Loucy (cell line): Measurements from ENCODE around the gene ISCA1.
"Not testable (repeated sequence)": the region's sequence is repeated elsewhere in the genome, so short reads cannot be mapped to it uniquely, and the experiment has no call there.

Experiments used
- EZH2phosphoT487 ChIP-seq: fragments of 200-600 bp; IDR thresholded peaks from 2 replicates; pipeline ENCODE4 v1.6.1; 2018; ENCODE audit warnings: antibody characterized with exemption, mild to moderate bottlenecking, moderate library complexity, borderline replicate concordance
- TF ChIP-seq, protein P1 (sequence below): fragments of 200-600 bp; sonication (generic); conservative IDR thresholded peaks from 2 replicates; pipeline ENCODE4 v1.5.1; 2014; ENCODE audit warnings: mild to moderate bottlenecking, antibody characterized with exemption, low read length

DNA sequence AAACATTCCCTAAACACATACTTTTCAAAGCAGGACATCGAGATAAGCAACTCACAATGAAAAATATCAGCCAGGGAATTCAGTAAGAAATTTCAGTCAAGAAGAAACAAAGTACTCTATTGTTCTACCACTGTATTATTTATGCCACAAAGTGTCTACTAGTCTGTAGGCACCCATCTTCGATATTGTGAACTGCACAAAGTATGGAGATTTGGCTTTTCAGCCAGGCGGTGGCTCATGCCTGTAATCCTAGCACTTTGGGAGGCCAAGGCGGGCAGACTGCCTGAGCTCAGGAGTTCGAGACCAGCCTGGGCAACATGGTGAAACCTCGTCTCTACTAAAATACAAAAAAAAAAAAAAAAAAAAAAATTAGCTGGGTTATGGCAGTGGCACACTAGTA, 8.0 kb upstream of the ISCA1 start:
- TF ChIP-seq, protein P1, sequence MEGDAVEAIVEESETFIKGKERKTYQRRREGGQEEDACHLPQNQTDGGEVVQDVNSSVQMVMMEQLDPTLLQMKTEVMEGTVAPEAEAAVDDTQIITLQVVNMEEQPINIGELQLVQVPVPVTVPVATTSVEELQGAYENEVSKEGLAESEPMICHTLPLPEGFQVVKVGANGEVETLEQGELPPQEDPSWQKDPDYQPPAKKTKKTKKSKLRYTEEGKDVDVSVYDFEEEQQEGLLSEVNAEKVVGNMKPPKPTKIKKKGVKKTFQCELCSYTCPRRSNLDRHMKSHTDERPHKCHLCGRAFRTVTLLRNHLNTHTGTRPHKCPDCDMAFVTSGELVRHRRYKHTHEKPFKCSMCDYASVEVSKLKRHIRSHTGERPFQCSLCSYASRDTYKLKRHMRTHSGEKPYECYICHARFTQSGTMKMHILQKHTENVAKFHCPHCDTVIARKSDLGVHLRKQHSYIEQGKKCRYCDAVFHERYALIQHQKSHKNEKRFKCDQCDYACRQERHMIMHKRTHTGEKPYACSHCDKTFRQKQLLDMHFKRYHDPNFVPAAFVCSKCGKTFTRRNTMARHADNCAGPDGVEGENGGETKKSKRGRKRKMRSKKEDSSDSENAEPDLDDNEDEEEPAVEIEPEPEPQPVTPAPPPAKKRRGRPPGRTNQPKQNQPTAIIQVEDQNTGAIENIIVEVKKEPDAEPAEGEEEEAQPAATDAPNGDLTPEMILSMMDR = not testable (repeated sequence)
- TF ChIP-seq EZH2phosphoT487 = not testable (repeated sequence)
